ENCODE data around the gene SLC48A1.

The SLC48A1 gene

GRCh38 chr12:47758834-47759690 lies 14.0 kb upstream of the SLC48A1 start, which contains the start of gene RAPGEF3:
TSS of gene RAPGEF3 (minus strand) at chr12:47758880. CDS start at chr12:47758556, 324 bp downstream.
- peak; percentile 89 for DNase-seq

GRCh38 chr12:47762850-47763465 lies 10.1 kb upstream of the SLC48A1 start:
- no peak for DNase-seq

- DNase-seq, result no peak
Measured at GRCh38 chr12:47763481-47764346, 9.3 kb upstream of the SLC48A1 start.

DNA sequence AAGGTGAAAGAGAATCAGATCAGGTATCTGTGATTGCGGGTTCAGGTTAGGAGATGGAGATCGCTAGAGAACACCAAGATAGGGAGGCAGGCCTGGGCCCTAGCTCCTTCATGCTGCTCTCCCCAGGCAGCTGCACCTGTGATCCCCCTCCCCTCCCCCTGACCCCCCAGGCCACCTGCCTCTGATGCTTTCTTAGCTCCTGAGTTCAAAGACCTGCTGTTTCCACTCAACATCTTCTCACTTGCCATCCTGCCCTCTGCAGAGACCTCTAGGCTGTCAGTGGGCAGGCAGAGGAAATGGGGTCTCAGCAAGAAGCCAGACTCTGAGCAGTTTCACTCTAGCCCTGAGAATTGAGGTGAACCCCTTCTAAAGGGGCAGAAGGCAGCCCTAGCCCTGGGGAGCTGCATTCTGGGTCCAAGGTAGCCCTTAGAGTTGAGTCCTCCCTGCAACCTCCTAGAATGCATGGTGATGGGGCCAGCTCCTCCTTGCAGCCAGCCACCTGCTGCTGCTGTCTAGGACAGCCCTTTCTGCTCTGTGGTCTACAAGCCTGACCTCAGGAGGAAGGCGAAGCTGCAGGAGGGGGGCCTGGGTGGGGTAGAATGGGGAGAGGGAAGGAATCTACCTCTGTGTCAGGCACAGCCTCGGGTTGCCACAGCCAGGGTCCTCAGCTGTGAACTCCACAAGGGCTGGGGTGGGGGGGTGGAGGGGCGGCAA lies 6.4 kb upstream of the SLC48A1 start:
- no peak for DNase-seq

DNA sequence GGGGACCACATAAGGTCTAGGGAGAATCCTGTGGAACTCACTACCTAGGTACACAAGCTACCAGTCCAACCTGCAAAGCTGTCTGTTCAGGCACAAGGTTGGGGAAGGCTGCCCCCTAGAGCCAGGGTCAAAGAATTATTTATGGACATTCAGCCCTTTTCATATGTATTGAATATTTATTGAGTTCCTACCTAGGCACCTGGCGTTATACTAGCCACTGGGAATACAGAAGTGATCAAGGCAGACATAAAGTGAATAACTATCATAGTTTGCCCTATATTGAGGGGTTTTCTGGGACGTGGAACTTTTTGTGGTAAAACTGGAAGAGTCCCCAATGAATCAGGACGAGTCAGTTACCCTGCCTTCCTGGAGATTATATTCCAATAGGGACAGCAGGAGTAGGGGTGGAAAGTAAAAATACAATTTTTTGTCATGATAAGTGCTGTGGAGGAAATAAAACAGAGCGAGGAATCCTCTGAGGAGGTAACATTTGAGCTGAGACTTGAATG lies 5.8 kb upstream of the SLC48A1 start:
- DNase-seq, result no peak

- no peak for DNase-seq
Measured at GRCh38 chr12:47768323-47768811, 4.7 kb upstream of the SLC48A1 start.

DNA sequence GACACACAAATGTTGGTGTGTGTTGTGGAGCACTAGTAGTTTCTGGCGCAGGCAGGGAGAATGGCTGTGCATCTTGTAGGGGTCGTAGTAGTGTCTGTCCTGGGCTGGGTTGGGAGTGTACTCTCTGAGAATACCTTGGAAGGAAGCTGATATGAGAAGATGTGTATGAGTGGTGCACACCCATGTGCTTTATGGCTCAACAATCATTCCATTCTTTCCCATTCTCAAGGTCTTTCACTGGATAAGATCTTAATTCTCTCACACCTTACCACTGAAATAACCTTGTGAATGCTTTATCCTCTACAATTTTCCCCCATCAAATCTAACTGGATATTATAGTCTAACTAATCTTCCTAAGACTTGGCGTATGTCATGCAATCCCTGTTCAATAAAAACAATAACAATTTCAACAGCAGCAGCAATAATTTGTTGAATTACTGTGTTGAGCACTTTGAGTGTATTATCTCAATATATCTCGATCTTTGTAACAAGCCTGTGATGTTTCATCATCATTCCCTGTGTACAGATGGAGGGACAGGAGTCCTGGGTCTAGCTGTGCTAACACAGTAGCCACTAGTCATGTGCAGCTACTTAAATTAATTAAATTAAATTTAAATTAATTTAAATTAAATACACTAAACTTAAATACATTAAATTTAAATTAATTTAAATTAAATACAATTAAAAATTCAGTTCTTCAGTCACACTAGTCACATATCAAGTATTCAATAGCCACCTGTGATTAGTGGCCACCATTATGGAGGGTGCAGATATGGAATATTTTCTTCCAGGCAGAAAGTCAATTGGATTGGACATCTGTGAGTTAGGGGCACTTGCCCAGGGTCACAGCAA lies 3.6 kb upstream of the SLC48A1 start:
- no peak for DNase-seq

DNA sequence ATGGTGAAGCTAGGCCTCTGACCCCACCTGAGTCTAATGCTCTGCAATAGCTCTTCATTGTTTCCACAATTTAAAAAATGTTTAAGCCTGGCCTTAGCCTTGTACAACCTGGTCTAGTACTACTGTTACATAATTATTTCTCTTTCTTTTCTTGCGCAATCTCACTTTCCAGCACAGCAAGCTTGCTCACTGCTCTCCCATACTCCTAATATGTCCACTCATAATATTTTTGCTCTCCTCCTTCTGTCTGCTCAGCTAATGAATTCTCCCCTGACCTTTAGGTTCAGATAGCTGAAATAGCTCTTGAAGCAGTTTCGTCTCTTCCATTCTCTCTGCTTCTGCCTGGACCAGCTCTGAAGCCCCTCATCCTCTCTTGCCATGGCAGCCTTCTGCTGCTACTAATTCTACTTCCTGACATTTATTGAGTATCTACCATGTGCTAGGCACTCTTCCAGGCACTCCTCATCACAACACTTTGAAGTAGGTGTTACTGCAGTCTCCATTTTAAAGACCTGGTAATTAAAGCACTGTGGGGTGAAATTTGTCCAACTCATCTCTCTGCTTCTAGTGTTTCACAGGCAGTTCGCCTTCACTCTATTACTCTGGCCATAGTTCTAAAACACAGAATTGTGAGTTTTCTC lies 2.8 kb upstream of the SLC48A1 start:
- no peak for DNase-seq

DNA sequence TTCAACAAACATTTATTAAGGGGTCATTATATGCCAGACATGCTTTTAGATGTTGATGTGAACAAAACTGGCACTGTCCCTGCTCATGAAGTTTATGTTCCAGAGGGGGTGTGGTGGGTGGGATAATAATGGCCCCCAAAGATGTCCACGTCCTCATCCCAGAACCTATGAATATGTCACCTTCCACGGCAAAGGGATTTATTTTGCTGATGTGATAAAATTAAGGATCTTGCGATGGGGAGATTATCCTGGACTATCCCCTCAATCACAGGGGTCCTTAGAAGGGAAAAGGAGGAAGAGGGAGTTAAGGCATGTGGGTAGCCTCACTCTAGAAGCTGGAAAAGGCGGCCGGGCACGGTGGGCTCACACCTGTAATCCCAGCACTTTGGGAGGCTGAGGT lies 1.7 kb upstream of the SLC48A1 start:
- DNase-seq, result no peak

GRCh38 chr12:47772094-47772660 lies 861 bp upstream of the SLC48A1 start:
- DNase-seq, result no peak

GRCh38 chr12:47772738-47773061 lies 338 bp upstream of the SLC48A1 start:
- DNase-seq, result no peak

DNA sequence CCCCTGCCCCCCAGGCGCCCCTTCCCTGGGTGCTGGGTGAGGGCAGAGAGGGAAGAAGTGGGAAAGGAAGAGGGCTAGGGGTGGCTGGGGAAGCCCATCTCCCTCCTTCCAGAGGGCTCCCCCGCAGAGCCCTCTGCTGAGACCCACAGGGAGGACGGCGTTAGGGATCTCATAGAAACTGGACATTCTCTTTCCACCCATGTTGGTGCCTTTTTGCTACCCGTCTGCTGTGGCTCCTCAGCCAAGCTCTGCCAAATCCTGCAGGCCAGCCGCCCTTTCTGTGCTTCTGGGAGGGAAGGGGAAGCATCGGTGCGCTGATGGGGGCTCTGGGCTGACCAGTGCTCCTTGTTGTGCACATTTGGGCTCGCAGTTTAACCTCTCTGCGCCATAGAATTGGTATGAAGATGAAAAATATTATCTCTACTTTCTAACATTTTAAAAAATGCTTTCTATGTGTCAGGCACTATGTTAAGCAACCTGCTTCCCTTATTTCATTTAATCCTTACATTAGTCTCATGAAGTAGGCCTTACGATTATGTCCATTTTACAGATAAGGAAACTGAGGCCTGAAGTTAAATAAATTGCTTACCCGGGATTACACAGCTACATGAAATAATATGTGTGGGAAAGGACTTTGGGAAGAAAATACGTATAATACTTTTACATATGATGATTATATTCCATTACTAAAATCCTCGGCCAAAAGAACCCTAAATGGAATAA lies 981 bp downstream of the SLC48A1 start:
- DNase-seq, result no peak

GRCh38 chr12:47774663-47775062 lies 1.6 kb downstream of the SLC48A1 start:
- no peak for DNase-seq

DNA sequence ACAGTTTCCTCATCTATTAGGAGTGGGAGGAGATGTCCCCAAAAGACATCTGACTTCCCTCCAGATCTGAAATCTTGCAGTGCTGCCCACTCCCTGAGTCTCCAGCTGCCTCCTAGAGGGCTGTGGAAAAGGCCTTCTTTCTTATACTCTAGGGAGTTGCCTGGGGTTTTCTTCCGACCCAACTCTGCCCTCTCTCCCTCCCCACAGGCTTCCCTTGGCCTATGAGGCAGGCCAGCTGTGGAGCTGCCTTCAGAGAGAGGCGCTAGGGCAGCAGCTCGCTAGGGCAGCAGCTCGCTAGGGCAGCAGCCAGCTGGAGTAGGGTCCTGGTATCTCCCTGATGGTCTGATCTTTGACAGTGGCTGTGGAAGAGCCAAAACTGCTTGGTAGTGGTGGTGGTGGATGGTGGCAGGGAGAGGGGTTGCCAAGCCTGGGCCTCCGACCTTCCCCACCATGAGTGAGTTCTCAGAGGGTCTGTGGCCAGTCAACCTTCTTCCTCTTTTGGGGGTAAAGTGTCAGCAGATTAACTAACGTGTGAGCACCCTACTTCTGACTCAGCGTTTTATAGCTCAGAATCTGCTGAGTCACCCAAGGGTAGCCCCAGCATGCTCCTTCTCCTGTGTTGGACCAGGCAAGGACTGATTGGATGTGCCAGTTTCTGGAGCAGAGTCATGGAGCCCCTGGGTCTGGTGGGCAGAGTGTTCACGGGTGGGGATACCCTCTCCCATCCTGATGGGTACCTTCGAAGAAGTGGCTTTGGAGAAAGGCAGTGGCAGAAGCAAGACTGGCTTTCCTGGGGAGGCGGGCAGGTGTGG lies 2.3 kb downstream of the SLC48A1 start:
- DNase-seq, result no peak

DNA sequence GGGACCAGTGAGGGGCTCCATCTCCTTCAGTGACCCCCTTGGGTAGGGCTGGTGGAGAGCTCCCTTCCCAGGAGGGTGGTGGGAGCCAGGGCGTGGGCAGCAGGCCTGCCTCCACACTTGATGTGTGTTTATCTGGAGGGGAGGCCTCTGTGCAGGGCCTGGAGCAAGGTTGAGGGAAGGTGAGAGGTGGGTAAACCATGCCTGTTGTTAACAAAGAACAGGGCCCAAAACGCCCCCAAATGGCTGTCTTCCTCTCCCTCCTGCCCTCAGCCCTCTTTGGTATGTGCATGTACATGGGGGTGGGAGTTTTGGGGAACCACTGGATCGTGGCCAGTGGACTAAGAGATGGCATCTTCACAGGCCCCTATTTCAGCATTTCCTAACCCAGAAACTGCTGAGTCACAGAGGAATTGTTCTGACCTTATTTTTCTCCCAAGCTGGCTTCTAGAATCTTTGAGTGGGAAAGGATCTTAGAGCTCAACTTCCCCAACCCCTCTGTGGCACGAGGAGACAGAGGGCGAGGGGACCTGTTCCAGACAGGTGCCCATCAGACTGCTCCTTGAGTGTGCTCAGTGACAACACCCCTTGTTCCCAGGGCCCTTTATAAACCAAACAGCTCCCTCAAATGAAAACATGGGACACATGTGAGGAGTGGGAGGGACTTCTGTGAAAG lies 3.6 kb downstream of the SLC48A1 start:
- DNase-seq, result no peak

- no peak for DNase-seq
Measured at GRCh38 chr12:47777151-47777550, 4.1 kb downstream of the SLC48A1 start.

DNA sequence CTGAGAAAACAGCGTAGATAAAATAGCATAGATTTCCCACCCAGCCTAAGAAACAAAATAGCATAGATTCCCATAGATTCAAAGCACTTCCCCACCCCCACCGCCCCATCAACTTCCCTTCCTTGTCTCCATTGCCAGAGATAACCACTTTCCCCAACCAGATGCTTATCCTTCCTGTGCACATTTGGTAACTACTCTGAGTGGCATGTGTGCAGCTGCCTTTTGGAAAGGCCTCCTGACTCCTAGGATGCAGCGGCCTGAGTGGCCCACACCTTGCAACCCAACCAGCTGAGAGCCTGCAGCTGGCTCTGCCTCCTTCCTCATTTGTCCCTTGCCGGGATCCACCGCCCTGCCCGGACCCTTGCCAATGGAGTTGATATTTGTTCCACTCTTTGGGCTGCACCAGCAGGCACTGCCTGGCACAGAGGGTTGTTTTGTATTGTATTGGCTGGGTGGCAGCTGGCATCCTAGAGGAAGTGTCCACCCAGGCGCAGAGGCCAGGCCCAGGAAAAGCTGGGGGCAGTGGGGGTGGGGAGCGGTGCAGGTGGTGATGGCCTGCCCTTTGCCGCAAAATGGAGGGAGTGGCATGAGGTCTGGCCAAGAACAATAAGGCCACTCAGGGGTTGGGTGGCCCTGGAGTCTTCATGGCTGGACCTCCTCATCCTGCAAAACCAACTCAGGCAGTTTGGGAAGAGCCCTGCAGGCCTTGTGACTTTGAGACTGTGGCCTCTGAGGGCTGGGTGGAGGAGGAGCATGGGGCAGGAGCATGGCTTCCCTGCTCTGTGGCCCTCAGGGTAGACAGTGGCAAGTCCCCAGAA lies 4.9 kb downstream of the SLC48A1 start:
- no peak for DNase-seq
